ENCODE results near the gene ZNF385B.

The ZNF385B gene

GRCh38 chr2:179584760-179585159 is 276.7 kb downstream of the ZNF385B start:
- no peaks in the 10 kb centered on the region for H3K36me3 Mint-ChIP-seq
- no peak for DNase-seq
- no peaks in the 10 kb centered on the region for H3K9me3 Mint-ChIP-seq
- H3K27ac Mint-ChIP-seq, result no peak overlapping the region
- no peaks in the 10 kb centered on the region for H3K27me3 Mint-ChIP-seq
- no peak overlapping the region for H3K4me3 Mint-ChIP-seq
- CTCF ChIA-PET, result no interaction called here
- no peaks in the 10 kb centered on the region for H3K4me1 Mint-ChIP-seq

GRCh38 chr2:179581605-179582004 is 279.8 kb downstream of the ZNF385B start:
- Mint-ChIP-seq H3K36me3 (no peaks in the 10 kb centered on the region), H3K27me3 (no peaks in the 10 kb centered on the region), H3K4me1 (no peaks in the 10 kb centered on the region), H3K4me3 (no peak overlapping the region), H3K27ac (no peak overlapping the region), H3K9me3 (no peaks in the 10 kb centered on the region)
- CTCF ChIA-PET, result interaction anchor here (0.6 kb wide), 1 partner anchor 128 kb away, joined by 3 read pairs; no protein-coding TSS in a partner anchor
- DNase-seq, result no peak

- Mint-ChIP-seq H3K4me3 (no peak overlapping the region), H3K9me3 (no peaks in the 10 kb centered on the region), H3K36me3 (no peaks in the 10 kb centered on the region), H3K4me1 (no peaks in the 10 kb centered on the region), H3K27ac (no peak overlapping the region), H3K27me3 (no peaks in the 10 kb centered on the region)
- DNase-seq, result no peak
- CTCF ChIA-PET, result no interaction called here
Measured at GRCh38 chr2:179580378-179581146, 280.9 kb downstream of the ZNF385B start.

GRCh38 chr2:179579800-179580199 is 281.6 kb downstream of the ZNF385B start:
- H3K9me3 Mint-ChIP-seq, result no peaks in the 10 kb centered on the region
- H3K4me3 Mint-ChIP-seq, result no peak overlapping the region
- no peak overlapping the region for H3K27ac Mint-ChIP-seq
- DNase-seq, result no peak
- no peaks in the 10 kb centered on the region for H3K4me1 Mint-ChIP-seq
- no peaks in the 10 kb centered on the region for H3K27me3 Mint-ChIP-seq
- no peaks in the 10 kb centered on the region for H3K36me3 Mint-ChIP-seq
- CTCF ChIA-PET, result no interaction called here

GRCh38 chr2:179578171-179578916 is 283.1 kb downstream of the ZNF385B start:
- H3K36me3 Mint-ChIP-seq, result no peaks in the 10 kb centered on the region
- H3K27ac Mint-ChIP-seq, result no peak overlapping the region
- no peaks in the 10 kb centered on the region for H3K9me3 Mint-ChIP-seq
- CTCF ChIA-PET, result no interaction called here
- DNase-seq, result no peak
- H3K27me3 Mint-ChIP-seq, result no peaks in the 10 kb centered on the region
- H3K4me1 Mint-ChIP-seq, result no peaks in the 10 kb centered on the region
- H3K4me3 Mint-ChIP-seq, result no peak overlapping the region

GRCh38 chr2:179574061-179574519 is 287.3 kb downstream of the ZNF385B start:
- no peak for DNase-seq
- Mint-ChIP-seq H3K27me3 (no peaks in the 10 kb centered on the region), H3K4me3 (no peak overlapping the region), H3K27ac (no peak overlapping the region), H3K36me3 (no peaks in the 10 kb centered on the region), H3K4me1 (no peaks in the 10 kb centered on the region), H3K9me3 (no peaks in the 10 kb centered on the region)
- CTCF ChIA-PET, result no interaction called here

DNA sequence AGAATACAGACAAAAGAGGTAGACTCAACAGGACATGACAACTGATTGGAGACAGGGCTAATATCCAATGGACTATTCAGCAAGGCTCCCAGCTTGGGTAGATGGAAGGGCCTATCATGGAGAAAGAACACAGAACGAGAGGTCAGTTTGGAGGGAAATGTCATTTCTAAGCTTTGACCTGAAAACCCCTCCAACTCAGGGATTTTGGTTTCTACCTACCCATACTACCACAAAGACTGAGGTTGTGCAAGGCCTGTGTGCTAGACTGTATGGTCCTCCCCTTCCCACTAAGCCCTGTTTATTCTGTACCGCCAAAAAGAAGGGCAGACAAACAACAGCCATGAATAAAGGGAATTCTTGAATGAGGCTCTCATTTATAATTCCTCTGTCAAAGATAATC is 288.9 kb downstream of the ZNF385B start:
- Mint-ChIP-seq H3K27ac (no peak overlapping the region), H3K4me1 (no peaks in the 10 kb centered on the region), H3K4me3 (no peak overlapping the region), H3K36me3 (no peaks in the 10 kb centered on the region), H3K27me3 (no peaks in the 10 kb centered on the region), H3K9me3 (no peaks in the 10 kb centered on the region)
- no peak for DNase-seq
- CTCF ChIA-PET, result no interaction called here

DNA sequence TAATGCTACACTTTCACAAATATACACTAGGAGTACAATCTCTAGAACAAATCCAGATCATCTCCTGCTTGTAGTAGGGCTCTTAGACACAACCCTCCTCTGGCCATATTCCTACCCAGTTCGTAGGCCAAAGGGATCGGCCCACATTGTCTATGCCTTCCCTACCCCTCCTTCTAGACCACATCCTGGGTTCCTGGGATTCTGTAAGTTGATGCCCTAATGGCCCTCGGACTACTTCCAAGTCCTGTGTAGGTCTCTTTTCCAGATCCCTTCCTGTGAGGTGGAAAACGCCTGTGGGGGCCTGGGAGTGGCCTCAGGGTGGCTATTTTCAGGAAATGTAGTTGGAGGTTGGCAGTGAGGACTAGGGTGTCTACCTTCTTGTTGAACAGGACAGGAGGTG is 289.7 kb downstream of the ZNF385B start:
- H3K4me3 Mint-ChIP-seq, result no peak overlapping the region
- H3K4me1 Mint-ChIP-seq, result no peaks in the 10 kb centered on the region
- H3K27ac Mint-ChIP-seq, result no peak overlapping the region
- H3K9me3 Mint-ChIP-seq, result no peaks in the 10 kb centered on the region
- no peak for DNase-seq
- no peaks in the 10 kb centered on the region for H3K36me3 Mint-ChIP-seq
- H3K27me3 Mint-ChIP-seq, result no peaks in the 10 kb centered on the region
- CTCF ChIA-PET, result no interaction called here

DNA sequence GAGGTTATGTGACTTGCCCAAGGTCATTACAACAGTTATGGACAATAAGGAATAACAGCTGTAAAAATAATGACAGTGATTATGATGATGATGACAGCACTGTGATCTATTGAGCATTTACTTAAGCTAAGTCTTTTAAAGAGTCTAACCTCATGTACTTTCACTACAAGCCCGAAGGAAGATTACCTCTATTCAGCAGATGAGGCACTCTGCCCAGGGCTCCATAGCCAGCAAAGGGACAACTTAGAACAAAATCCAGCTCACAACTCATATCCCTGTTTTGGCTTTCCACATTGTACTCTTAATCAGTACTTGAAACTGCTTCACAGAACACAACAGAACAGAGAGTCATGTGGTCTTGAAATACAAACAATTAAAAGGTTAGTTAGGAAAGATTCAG is 290.2 kb downstream of the ZNF385B start:
- no peaks in the 10 kb centered on the region for H3K4me1 Mint-ChIP-seq
- no peak for DNase-seq
- no peak overlapping the region for H3K4me3 Mint-ChIP-seq
- no peaks in the 10 kb centered on the region for H3K27me3 Mint-ChIP-seq
- CTCF ChIA-PET, result no interaction called here
- no peaks in the 10 kb centered on the region for H3K36me3 Mint-ChIP-seq
- H3K27ac Mint-ChIP-seq, result no peak overlapping the region
- no peaks in the 10 kb centered on the region for H3K9me3 Mint-ChIP-seq

DNA sequence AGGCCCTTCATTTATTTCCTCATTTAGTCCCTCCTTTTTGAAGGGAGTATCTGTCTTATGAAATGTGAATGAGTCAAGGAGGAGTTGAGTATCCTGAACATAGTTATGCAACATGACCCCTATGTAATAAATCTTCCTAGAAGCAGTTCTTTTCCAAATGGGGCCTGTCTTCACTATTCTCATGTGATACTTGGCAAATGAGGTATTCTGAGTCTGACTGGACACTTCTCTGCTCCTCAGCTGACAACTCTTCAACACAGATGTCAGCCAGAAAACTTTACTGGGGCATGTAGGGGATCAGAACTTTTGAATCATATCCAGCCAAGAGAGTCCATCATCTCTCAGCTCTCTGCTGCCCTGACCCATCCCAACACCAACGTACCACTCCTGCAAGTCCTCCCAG is 291.6 kb downstream of the ZNF385B start:
- Mint-ChIP-seq H3K9me3 (no peaks in the 10 kb centered on the region), H3K27ac (no peak overlapping the region), H3K4me3 (no peak overlapping the region), H3K36me3 (no peaks in the 10 kb centered on the region), H3K4me1 (no peaks in the 10 kb centered on the region), H3K27me3 (no peaks in the 10 kb centered on the region)
- no peak for DNase-seq
- CTCF ChIA-PET, result no interaction called here

DNA sequence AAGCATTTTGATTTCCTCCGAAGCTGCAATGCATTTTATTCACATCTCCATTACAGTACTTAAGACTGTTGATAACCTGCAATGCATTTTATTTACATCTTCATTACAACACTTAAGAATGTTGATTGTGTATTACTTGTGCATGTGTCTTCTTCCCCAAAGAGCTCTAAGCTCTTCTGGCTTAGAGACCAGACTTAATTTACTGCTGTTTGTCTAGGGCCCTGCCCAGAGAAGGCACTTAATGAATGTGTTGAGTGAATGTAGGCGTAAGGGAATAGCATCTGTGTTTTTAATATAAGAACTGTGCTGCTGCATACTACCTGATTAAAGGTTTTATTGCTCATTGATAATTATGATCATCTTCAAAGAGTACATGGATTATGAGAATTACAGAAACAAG is 295.6 kb downstream of the ZNF385B start:
- Mint-ChIP-seq H3K4me3 (no peak overlapping the region), H3K36me3 (no peaks in the 10 kb centered on the region), H3K4me1 (no peaks in the 10 kb centered on the region), H3K27ac (no peak overlapping the region), H3K9me3 (no peaks in the 10 kb centered on the region), H3K27me3 (no peaks in the 10 kb centered on the region)
- CTCF ChIA-PET, result no interaction called here
- no peak for DNase-seq

DNA sequence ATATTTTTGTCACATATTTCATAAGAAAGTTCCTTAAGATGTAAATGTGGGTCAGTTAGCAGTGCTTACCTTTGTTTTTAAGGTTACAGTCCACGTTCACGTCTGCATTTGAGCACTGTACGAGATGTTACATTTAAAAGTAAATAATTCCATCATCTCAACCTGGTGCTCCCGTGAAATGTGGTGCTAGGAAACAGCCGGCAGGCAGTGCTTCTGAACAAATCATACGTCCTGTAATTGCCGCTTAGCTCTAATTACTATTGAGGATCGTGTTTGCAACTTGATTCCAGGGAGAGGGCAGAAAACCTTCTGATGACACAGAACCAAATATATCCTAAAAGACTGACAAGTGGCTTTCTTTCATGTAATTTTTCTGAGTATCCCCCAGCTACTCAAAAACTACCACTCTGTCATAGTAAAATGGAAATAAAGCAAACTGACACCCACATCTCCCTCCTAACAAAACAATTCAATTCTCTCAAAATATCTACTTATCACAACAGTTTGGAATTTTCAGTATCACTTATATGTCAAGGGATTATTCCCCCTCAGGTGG is 299.0 kb downstream of the ZNF385B start:
- Mint-ChIP-seq H3K27ac (no peak overlapping the region), H3K4me3 (no peak overlapping the region), H3K4me1 (no peaks in the 10 kb centered on the region), H3K27me3 (no peaks in the 10 kb centered on the region), H3K9me3 (no peaks in the 10 kb centered on the region), H3K36me3 (no peaks in the 10 kb centered on the region)
- no peak for DNase-seq
- CTCF ChIA-PET, result no interaction called here

GRCh38 chr2:179561702-179562101 is 299.7 kb downstream of the ZNF385B start:
- no peaks in the 10 kb centered on the region for H3K9me3 Mint-ChIP-seq
- DNase-seq, result no peak
- no peaks in the 10 kb centered on the region for H3K4me1 Mint-ChIP-seq
- CTCF ChIA-PET, result no interaction called here
- no peaks in the 10 kb centered on the region for H3K27me3 Mint-ChIP-seq
- no peaks in the 10 kb centered on the region for H3K36me3 Mint-ChIP-seq
- H3K27ac Mint-ChIP-seq, result no peak overlapping the region
- H3K4me3 Mint-ChIP-seq, result no peak overlapping the region

DNA sequence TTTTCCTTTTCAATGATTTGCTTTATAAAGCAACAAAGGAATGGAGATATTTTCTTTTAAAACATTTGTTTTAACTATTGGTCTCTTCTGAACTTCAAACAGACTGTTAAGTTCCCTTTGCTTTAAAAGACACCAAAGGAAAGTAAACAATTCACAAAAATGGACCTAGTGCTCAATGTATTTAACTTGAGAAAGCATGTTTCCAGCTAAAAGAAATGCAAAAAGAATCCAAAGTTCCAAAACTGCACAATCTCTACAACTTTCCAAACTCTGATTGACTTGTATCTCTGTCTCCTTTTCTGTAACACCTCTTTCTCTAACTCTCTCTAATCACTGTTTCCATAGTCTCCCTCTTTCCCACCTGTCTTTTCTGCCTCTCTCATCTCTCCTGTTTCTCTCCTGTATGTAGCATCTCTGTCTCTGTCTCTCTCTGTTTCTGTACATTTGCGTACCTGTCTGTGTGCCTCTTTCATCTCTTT is 301.1 kb downstream of the ZNF385B start:
- Mint-ChIP-seq H3K4me3 (no peak overlapping the region), H3K9me3 (no peaks in the 10 kb centered on the region), H3K4me1 (no peaks in the 10 kb centered on the region), H3K27me3 (no peaks in the 10 kb centered on the region), H3K36me3 (no peaks in the 10 kb centered on the region), H3K27ac (no peak overlapping the region)
- DNase-seq, result no peak
- CTCF ChIA-PET, result no interaction called here
